Sciatic nerve (tissue), 2 donors: ENCODE measurements around the gene ALDH16A1. TPM values are rescaled to one million over a fixed set of nuclear protein-coding genes. Genes with fewer than 3 reads are reported as not detected.

ENCODE experiments used
- ATAC-seq: fragments of 200-7000 bp; cut with Tn5 transposase; one replicate; pipeline ENCODE4 v1.9.1; 2020; ENCODE audit warnings: mild to moderate bottlenecking, moderate library complexity
- DNase-seq: peaks from one replicate; pipeline ENCODE4 v3.0.0-alpha.2; 2020; ENCODE audit warnings: low spot score
- intact Hi-C: fragments of 100-400 bp; cut with DNase I; formaldehyde crosslinking; loops from one replicate; pipeline ENCODE4 v1.14.2; 2022
- total RNA-seq: library from RNA; stranded (reverse); fragmentation: NEBNext Ultra II Directional; extraction: Animal tissue kit (Norgen Biotek cat#: 25700); gene quantifications from one replicate; pipeline ENCODE4 v1.2.1, GENCODE V29; 2021
- donor health status: DM: no; HTN: no; CAD: no.
- donor health status: DM: no; HTN: no; CAD: no.

The ALDH16A1 gene
- total RNA-seq, 1 donor from 2014 or later: 23.0 TPM

DNA sequence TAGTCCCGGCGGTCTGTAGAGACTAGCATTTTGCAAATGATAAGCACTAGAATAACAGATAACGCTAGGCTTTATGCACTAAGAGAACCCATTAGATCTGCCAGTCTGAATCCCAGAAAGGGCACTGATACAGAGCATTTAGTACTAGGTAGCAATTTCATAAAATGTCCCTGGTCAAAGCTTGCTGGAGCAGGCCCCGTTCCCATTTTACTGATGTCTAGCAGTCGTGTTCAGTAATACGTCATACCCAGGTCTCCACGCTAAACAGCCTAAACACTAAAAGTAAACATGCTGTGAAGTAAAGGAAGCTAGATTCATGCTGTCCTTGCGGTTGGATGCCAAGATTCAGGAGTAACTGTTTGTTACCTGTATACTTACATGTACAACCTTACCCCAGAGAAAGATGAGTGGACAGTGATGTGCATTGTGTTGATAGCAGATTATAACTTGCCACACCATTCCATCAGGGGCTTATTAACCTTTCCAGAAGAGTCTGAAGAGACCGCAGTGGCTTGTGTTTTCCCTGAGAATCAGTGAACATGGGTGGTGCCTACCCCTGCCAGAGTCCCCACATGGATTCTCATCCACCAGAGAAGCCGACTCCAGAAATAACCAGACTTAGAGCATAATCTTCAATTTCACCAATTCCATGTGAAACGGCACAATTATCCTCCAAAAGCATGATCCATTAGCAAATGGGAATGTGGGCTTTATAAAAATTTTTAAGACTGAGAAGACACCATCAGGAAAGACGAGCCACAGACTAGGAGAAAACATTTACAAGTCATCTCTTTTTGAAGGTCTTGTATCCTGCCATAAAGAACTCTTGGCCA lies 39.8 kb downstream of the ALDH16A1 start:
- DNase-seq (no peak), ATAC-seq (no peak)
- intact Hi-C loops: no loop called here

DNA sequence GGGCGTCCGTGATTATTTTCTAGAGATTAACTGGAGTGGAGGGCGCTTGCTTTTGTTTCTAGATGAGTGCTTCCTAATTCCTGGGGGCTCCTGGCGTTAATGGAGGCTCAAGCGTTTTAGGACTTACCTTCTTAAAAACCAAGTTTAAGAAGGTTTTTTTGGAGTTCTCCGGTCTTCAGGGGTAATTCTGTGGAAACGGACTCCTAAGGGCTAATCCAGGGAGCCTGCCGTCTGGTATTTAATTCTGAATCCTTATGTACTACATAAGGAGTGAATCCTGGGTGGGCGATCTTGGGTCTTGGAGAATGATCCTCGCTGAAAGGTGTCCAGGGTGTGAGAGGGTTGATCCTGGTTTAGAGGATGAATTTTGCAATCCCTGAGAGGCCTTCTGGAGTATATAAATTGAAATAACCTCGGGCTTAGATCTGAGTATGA lies 43.6 kb downstream of the ALDH16A1 start:
- intact Hi-C loops: no loop called here
- DNase-seq (no peak), ATAC-seq (no peak)

DNA sequence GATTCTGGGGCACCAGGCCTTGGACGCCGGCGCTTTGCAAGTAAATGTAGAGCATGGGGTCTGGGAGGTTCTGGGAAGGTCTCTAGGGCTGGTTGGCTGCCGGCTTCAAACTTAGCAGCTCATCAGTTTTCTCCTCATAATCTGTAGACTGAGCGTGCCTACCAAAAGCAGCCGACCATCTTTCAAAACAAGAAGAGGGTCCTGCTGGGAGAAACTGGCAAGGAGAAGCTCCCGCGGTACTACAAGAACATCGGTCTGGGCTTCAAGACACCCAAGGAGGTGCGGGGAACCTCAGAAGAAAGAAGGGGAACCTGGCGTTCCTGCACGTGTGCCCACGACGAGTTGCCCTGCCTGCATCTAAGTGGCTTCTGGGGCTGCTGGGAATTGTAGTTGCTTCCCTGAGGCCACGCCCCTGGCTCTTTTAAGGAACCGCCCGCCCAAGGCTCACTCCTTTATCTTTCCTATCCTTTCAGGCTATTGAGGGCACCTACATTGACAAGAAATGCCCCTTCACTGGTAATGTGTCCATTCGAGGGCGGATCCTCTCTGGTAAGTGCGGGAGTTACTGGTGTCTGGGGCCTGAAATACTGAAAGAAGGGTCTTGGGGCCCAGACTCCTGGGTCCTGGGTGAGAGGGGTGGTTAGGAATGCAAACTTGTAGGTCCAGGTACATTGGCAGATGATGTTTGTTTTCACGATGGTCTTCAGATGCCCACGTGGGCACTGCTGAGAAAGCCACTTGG lies 44.2 kb downstream of the ALDH16A1 start:
- intact Hi-C loops: no loop called here
- DNase-seq (peak; percentile 74), ATAC-seq (no peak)

DNA sequence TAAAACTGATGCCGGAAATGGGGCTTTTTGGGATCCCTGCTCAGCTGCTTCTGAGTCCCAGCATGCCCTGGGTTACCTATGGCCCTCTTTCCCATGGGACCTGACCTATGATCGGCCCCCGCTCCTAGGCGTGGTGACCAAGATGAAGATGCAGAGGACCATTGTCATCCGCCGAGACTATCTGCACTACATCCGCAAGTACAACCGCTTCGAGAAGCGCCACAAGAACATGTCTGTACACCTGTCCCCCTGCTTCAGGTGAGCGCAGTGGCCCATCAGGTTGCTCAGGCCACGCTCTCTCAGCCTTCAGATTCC lies 44.7 kb downstream of the ALDH16A1 start:
- intact Hi-C loops: no loop called here
- no peak for ATAC-seq
- DNase-seq: no peak

DNA sequence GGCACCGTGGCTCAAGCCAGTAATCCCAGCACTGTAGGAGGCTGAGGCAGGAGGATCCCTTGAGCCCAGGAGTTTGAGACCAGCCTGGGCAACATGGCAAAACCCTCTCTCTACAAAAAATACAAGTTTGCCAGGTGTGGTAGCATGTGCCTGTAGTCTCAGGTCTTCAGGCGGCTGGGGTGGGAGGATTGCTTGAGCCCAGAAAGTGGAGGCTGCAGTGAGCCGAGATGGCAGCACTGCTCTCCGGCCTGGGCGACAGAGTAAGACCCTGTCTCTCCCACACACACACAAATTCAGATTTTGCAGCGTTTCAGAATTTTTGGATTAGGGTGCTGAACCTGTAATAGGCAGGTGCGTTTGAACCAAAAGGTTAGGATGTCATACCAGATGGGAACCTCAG lies 45.5 kb downstream of the ALDH16A1 start:
- intact Hi-C loops: no loop called here
- no peak for DNase-seq
- ATAC-seq: no peak

DNA sequence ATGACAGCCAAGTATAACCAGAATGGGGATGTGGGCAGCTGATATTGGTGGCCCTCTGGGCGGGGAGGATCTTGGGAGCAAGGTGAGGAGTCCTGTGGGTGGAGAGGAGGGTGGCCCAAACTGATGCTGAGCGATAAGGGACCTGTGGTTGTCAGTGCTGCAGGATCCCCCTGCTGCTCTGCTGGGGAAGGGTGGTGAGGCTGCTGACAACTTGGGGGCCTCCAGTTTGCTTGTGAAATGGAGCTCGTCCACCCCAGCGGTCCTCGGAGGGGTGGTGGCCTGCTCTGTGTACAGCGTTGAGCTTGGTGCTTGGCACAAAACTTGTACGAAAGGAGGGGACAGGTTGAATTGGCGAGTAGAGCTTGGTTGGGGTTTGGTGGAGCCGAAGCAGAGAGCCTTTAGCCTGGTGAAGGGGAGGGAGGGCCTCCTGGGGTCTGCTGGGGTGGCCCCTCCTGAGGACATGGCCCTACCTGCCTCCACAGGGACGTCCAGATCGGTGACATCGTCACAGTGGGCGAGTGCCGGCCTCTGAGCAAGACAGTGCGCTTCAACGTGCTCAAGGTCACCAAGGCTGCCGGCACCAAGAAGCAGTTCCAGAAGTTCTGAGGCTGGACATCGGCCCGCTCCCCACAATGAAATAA lies 46.1 kb downstream of the ALDH16A1 start:
- intact Hi-C loops: no loop called here
- ATAC-seq: no peak
- DNase-seq: no peak

DNA sequence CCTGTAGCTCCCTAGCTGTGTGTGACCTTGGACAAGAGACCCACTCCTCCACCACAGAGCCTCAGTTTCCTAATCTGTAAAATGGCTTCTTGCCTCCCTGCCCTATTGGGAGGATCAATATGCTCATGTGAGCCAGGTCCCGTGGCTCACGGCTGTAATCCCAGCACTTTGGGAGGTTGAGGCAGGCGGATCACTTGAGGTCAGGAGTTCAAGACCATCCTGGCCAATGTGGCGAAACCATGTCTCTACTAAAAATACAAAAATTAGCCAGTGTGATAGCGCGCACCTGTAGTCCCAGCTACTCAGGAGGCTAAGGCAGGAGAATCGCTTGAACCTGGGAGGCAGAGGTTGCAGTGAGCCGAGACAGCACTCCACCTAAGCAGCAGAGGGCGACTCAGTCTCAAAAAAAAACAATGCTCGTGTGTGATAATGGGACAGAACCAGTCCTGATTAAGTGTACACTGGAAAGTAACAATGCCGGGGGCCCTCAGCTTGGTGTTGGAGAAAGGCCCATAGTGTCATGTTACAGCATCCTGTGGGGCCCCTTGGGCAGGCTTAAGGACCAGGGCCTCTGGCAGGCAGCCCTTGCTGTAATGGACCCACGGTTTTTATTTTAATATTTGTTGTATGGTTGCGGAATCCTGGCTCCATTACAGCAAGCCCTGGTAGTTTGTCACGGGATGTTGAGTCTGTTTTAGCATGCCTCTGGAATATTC lies 50.0 kb downstream of the ALDH16A1 start:
- intact Hi-C loops: no loop called here
- DNase-seq (no peak), ATAC-seq (peak; percentile 77)

DNA sequence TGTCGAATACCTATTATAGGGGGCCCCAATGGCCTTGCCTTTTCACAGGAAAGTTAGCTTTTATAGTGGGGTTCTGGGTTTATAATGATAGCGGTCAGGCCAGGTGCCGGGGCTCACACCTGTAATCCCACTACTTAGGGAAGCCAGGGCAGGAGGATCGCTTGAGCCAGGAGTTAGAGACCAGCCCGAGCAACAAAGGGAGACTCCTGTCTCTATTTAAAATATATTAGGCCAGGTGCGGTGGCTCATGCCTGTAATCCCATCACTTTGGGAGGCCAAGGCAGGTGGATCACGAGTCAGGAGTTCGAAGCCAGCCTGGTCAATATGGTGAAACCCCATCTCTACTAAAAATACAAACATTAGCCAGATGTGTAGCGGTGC lies 50.5 kb downstream of the ALDH16A1 start:
- intact Hi-C loops: no loop called here
- ATAC-seq (no peak), DNase-seq (no peak)

DNA sequence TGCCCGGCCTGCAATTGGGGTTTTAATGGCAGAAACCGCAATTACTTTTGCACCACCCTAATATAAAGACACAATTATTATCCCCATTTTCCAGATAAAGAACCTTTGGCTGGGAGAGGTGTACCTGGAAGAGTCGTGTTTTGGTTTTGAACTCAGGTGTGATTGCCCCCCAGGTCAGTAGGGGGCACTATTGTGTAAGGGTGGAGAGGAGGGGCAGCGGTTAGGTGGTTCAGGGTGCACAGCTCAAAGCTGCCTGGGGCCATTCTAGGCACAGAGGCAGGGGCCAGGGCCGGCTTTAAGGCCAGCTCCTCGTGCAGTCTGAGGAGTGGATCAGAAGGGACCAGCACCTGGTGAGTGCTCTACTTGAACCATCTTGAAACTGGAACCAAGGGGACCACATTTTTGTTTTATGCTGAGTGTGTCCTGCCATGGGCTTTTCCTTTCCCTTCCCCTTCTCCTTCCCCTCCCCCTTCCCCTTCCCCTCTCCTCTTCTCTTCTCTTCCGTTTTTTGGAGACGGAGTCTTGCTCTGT lies 53.6 kb downstream of the ALDH16A1 start:
- ATAC-seq: peak; percentile 46
- no peak for DNase-seq
- intact Hi-C loops: loop anchor here (5.0 kb wide), 1 partner anchor 36 kb away; no protein-coding TSS in a partner anchor

DNA sequence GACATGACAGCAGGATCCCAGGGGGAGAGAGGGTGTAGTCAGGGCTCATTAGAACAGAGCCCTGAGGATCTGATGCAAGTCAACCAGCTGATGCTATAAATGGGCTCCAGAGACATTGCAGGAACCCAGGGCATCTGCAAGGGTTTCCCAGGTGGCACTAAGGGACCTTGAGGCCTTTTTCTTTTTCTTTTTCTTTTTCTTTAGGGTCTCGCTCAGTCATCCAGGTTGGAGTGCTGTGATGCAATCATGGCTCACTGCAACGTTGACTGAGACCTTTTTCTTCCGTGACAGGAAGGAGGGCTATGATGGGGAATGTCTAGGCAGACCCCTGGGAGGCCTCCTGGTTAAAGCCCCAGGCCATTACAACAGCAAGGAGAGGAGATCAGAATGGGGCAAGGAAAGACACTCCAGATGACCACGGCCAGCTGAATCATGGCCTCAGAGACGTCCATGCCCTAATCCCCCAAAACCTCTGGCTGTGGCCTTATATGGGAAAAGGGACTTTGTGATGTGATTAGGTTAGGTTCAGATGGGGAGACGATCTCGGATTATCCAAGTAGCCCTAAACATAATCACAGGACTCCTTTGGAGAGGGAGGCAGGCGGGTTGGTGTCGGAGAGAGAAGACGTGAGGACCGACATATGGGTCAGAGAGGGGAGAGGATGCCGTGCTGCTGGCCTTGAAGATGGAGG lies 54.9 kb downstream of the ALDH16A1 start:
- DNase-seq (no peak), ATAC-seq (no peak)
- intact Hi-C loops: loop anchor here (5.0 kb wide), 1 partner anchor 34 kb away; no protein-coding TSS in a partner anchor

DNA sequence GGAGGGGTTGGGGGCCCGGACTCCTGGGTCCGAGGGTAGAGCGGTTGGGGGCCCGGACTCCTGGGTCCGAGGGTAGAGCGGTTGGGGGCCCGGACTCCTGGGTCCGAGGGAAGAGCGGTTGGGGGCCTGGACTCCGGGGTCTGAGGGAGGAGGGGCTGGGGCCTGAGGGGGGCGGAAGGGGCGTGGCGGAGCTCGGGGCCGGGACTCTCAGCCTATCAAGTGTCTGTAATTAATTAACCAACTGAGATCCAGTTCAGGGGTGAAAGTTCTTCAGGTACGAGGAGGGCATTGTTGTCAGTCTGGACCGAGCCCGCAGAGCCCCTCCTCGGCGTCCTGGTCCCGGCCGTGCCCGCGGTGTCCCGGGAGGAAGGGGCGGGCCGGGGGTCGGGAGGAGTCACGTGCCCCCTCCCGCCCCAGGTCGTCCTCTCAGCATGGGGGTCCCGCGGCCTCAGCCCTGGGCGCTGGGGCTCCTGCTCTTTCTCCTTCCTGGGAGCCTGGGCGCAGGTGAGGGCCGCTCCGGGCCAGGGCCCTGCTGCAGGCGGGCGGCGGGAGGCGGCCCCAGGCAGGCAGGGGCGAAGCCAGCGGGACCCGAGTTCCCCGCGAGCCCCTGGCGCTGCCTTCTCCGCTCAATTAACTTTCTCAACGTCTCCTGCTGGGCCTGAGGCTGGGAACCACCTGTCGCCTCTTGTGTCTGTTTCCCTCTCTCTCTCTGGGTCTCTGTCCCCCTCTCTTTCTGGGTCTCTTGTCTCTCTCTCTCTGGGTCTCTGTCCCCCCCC lies 60.1 kb downstream of the ALDH16A1 start:
- DNase-seq: peak; percentile 84
- peak; percentile 84 for ATAC-seq
- intact Hi-C loops: no loop called here

DNA sequence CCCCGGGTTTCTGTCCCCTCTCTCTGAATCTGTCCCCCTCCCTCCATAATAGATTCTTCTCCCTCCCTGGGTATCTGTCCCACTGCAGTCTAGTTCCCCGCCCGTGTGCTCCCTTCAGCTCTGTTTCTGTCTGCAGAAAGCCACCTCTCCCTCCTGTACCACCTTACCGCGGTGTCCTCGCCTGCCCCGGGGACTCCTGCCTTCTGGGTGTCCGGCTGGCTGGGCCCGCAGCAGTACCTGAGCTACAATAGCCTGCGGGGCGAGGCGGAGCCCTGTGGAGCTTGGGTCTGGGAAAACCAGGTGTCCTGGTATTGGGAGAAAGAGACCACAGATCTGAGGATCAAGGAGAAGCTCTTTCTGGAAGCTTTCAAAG lies 60.7 kb downstream of the ALDH16A1 start:
- ATAC-seq (no peak), DNase-seq (no peak)
- intact Hi-C loops: no loop called here

DNA sequence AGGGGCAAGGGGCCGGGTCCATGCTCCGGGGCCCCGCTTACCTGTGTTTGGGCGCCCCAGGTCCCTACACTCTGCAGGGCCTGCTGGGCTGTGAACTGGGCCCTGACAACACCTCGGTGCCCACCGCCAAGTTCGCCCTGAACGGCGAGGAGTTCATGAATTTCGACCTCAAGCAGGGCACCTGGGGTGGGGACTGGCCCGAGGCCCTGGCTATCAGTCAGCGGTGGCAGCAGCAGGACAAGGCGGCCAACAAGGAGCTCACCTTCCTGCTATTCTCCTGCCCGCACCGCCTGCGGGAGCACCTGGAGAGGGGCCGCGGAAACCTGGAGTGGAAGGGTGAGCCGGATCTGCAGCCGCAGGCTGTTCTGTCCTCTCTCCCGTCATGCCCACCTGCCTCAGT lies 61.1 kb downstream of the ALDH16A1 start:
- ATAC-seq (no peak), DNase-seq (no peak)
- intact Hi-C loops: no loop called here

DNA sequence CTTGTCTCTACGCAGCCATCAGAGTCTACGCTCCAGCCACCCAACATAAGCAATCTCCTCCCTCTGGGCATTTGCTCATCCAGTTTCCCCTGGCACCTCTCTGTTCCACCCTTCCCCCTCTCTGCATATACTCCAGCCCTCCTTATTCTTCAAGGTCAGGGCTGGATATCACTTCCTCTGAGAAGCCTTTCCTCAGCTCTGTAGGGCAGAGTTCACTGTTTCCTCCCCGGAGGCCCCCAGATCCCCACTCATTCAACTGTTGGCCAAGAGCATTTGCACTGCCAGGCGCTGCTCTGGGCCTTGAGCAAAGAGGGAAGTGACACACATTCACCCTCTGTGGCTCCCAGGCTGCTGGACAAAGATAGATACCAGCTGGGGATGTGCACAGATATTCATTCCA lies 62.7 kb downstream of the ALDH16A1 start:
- intact Hi-C loops: no loop called here

DNA sequence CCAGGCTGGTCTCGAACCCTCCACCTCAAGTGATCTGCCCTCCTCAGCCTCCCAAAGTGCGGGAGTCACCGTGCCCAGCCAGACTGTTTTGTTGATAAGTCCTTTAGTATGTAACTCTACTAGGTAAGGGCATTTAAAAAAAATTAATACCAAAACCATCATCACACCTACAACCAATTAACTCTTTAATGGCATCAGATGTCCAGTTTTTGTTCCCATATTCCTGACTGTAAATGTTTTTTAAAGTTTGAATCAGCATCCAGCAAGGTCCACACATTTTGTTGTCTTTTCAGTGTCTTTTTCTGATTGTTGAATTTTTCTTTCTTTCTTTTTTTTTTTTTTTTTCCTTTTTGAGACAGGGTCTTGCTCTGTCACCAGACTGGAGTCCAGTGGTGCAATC lies 65.0 kb downstream of the ALDH16A1 start:
- ATAC-seq (no peak), DNase-seq (no peak)
- intact Hi-C loops: no loop called here

More for the DNA sequence above, 62.7 kb downstream of the ALDH16A1 start:
- no peak for DNase-seq
- ATAC-seq: peak; percentile 22
